SHP77 (cell line): ENCODE results near the gene RALBP1.

ENCODE experiments used
- DNase-seq, 2 experiments: peaks; one replicate each; lab custom pipeline; 2025; lab: John Stamatoyannopoulos, UW

Gene RALBP1

GRCh38 chr18:9508446-9509025 lies 33.2 kb downstream of the RALBP1 start:
- DNase-seq: no peak

- no peak for DNase-seq
These were observed 38.7 kb downstream of the RALBP1 start for GRCh38 chr18:9513971-9514512.

- peak in 1 of 2 experiments; percentile 14 for DNase-seq
These were observed 41.2 kb downstream of the RALBP1 start for GRCh38 chr18:9516437-9517064.

- DNase-seq: no peak
These were observed 42.6 kb downstream of the RALBP1 start for GRCh38 chr18:9517869-9518268.

- no peak for DNase-seq
These were observed 44.1 kb downstream of the RALBP1 start for GRCh38 chr18:9519399-9519798.

- DNase-seq: no peak
These were observed 45.4 kb downstream of the RALBP1 start for GRCh38 chr18:9520666-9521065.

GRCh38 chr18:9521770-9522169 lies 46.5 kb downstream of the RALBP1 start:
- no peak for DNase-seq

- DNase-seq: no peak
These were observed 47.6 kb downstream of the RALBP1 start for GRCh38 chr18:9522952-9523351.

GRCh38 chr18:9526458-9526857 lies 51.1 kb downstream of the RALBP1 start:
- DNase-seq: no peak

GRCh38 chr18:9530226-9531009 lies 55.1 kb downstream of the RALBP1 start:
- no peak for DNase-seq

GRCh38 chr18:9531791-9532410 lies 56.6 kb downstream of the RALBP1 start:
- no peak for DNase-seq

GRCh38 chr18:9534844-9535243 lies 59.5 kb downstream of the RALBP1 start:
- DNase-seq: no peak

GRCh38 chr18:9535430-9535991 lies 60.2 kb downstream of the RALBP1 start:
- DNase-seq: no peak

- DNase-seq: no peak
These were observed 61.2 kb downstream of the RALBP1 start for GRCh38 chr18:9536354-9537152.

- DNase-seq: no peak
These were observed 62.4 kb downstream of the RALBP1 start for GRCh38 chr18:9537677-9538076.

GRCh38 chr18:9539283-9539682 lies 64.0 kb downstream of the RALBP1 start:
- DNase-seq: no peak

- DNase-seq: no peak
These were observed 64.6 kb downstream of the RALBP1 start for GRCh38 chr18:9539938-9540337.

- DNase-seq: no peak
These were observed 67.6 kb downstream of the RALBP1 start for GRCh38 chr18:9542924-9543323.

GRCh38 chr18:9545029-9545428 lies 69.7 kb downstream of the RALBP1 start:
- no peak for DNase-seq

- no peak for DNase-seq
These were observed 71.2 kb downstream of the RALBP1 start for GRCh38 chr18:9546468-9546867.

GRCh38 chr18:9547782-9548181 lies 72.5 kb downstream of the RALBP1 start:
- DNase-seq: peak; percentile 26 to 32
